Activated CD4-positive, alpha-beta T cell treated with anti-CD3 and anti-CD28 coated beads, Interleukin-2, amount 10 ng/mL, durations not matched to agents 7 days and 5 days (primary cell): ENCODE results near the gene CPEB3. TPM values are rescaled to one million over a fixed set of nuclear protein-coding genes. Genes with fewer than 3 reads are reported as not detected.
"Not testable (repeated sequence)": the region's sequence is repeated elsewhere in the genome, so short reads cannot be mapped to it uniquely, and the experiment has no call there.

Experiments
- CTCF ChIA-PET: fragments of 350-600 bp; sonication (Branson Sonifier 250); formaldehyde crosslinking; loops from one replicate; lab custom pipeline; 2021; ENCODE audit warnings: antibody characterized with exemption; lab: Charles Lee
- POLR2A ChIA-PET: fragments of 350-600 bp; sonication (Branson Sonifier 250); formaldehyde crosslinking; loops from one replicate; lab custom pipeline; 2021; ENCODE audit warnings: antibody characterized with exemption; lab: Charles Lee
- DNase-seq: peaks from one replicate; pipeline ENCODE4 v3.0.0-alpha.2; 2020
- H3K27ac Mint-ChIP-seq: one replicate; pipeline ENCODE4 v1.8.0; 2021; ENCODE audit warnings: mild to moderate bottlenecking, moderate library complexity, mixed read lengths
- H3K27me3 Mint-ChIP-seq: one replicate; pipeline ENCODE4 v1.8.0; 2021; ENCODE audit warnings: mixed read lengths
- H3K36me3 Mint-ChIP-seq: one replicate; pipeline ENCODE4 v1.8.0; 2021; ENCODE audit warnings: low read depth, mixed read lengths
- H3K4me1 Mint-ChIP-seq: one replicate; pipeline ENCODE4 v1.8.0; 2021; ENCODE audit warnings: mixed read lengths
- H3K4me3 Mint-ChIP-seq: one replicate; pipeline ENCODE4 v1.8.0; 2021; ENCODE audit warnings: mild to moderate bottlenecking, moderate library complexity, mixed read lengths
- H3K9me3 Mint-ChIP-seq: one replicate; pipeline ENCODE4 v1.8.0; 2021; ENCODE audit warnings: mixed read lengths
- total RNA-seq, 2 experiments: library from RNA; stranded (reverse); gene quantifications; one replicate each; pipeline ENCODE4 v1.2.3, GENCODE V29; 2021

Gene CPEB3
- total RNA-seq, 2 experiments from 2014 or later, result 2.2 to 2.6 TPM

DNA sequence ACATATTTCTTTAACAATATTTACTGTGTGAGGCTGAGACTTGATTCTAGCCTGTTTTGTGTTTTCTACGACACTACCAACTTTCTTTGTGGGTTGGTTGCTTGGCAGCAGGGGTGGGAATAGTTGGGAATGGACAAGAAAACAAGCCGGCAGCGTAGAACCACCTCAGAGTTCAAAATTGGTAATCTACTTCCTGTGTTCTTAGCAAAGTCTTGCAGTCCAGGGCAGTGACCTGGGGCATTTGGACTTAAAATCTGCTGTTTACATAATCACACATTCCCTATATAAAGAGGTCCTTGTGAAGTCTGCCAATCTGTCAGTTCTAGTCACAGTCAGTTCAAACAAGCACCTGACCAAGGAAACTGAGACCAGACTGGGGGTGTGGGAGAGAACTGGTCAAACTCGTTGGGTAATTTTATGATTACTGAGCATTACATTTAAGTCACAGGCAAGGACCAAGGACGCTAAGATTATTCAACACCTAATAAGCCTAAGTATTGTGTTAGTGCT lies 167.9 kb downstream of the CPEB3 start:
- no peak for DNase-seq
- Mint-ChIP-seq H3K36me3 (no peaks in the 10 kb centered on the region), H3K4me1 (no peaks in the 10 kb centered on the region), H3K4me3 (no peak overlapping the region), H3K27ac (no peak overlapping the region), H3K9me3 (no peaks in the 10 kb centered on the region), H3K27me3 (no peaks in the 10 kb centered on the region)
- CTCF ChIA-PET, result interaction anchor here (1.5 kb wide), 1 partner anchor 12 kb away, joined by 4 read pairs; no protein-coding TSS in a partner anchor
- POLR2A ChIA-PET, result no interaction called here

DNA sequence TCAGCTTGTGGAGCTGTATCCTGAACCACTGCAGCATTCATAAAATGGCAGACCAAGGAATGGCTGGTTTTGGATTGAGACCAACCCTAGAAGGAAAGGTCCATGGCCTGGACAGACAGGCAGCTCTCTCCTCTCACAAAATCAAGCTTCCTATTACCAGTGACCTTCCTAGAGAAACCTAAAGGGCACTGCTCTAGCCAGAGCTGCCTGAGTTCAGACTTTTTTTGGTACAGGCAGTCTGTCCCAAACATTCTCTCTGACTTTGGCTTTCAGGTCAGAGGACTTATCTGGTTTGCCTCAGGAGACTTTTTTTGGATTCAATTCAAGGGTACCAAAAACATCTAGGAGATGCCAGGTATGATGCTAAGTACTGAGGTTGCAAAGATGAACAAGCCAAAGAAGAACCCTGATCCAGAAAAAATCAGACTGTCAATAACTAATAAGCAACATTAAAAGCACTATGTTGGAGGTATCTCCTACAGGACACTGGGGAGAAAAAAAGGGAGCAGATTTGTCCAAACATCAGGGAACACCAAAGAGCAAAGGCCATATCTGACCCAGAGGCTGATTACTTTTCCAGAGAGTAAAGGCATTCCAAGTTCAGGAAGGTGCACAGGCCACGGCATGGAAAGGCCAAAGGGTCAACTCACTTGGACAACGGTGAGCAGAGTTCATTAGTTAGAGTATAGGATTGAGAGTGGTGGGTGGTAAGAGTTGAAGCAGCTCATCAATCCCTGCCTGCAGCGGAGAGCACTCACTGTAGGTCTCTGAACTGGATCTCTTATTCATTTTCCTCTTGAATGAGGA lies 169.0 kb downstream of the CPEB3 start:
- Mint-ChIP-seq H3K4me1 (no peaks in the 10 kb centered on the region), H3K36me3 (no peaks in the 10 kb centered on the region), H3K4me3 (no peak overlapping the region), H3K9me3 (no peaks in the 10 kb centered on the region), H3K27me3 (no peaks in the 10 kb centered on the region), H3K27ac (no peak overlapping the region)
- no peak for DNase-seq
- ChIA-PET POLR2A (no interaction called here), CTCF (interaction anchor here (0.5 kb wide), 1 partner anchor 90 kb away, joined by 7 read pairs; no protein-coding TSS in a partner anchor)

- Mint-ChIP-seq H3K4me3 (no peak overlapping the region), H3K9me3 (no peaks in the 10 kb centered on the region), H3K4me1 (no peaks in the 10 kb centered on the region), H3K36me3 (no peaks in the 10 kb centered on the region), H3K27me3 (no peaks in the 10 kb centered on the region), H3K27ac (no peak overlapping the region)
- ChIA-PET POLR2A (no interaction called here), CTCF (no interaction called here)
- no peak for DNase-seq
Observed at GRCh38 chr10:92119340-92119739, 171.5 kb downstream of the CPEB3 start.

GRCh38 chr10:92114917-92115316 lies 176.0 kb downstream of the CPEB3 start:
- H3K9me3 Mint-ChIP-seq, H3K4me1 Mint-ChIP-seq, H3K27me3 Mint-ChIP-seq, DNase-seq, CTCF ChIA-PET, H3K36me3 Mint-ChIP-seq, H3K4me3 Mint-ChIP-seq, H3K27ac Mint-ChIP-seq, POLR2A ChIA-PET: not testable (repeated sequence)

DNA sequence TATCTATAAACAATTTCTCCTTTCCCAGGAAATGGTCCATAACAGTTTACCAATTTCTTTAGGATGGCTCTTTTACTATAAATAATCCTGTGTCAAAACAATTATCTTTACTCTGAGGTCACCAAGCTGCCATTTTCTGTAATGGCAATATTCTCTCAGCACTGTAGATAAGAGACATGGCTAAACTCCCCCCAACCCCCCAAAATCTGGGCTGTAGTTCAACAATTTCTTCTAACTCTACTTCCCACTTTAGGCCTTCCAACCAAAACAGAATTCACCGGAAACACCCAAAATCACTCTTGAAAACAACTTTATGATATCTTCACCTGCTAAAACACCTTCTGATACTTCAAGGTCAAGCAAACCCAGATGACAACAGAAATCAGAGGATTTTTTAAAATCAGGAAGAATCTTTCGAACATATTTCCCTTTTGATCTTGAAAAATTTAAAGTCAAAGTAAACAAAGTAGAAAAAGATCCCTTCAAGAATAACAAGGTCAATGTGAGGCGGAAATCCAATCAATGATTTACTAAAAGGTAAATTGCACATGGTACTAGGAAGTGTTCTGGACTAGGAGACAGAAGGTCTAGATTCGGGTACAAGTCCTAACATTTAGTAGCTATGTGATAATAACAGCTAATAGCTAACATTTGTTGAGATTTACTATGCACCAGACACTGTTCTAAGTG lies 176.8 kb downstream of the CPEB3 start:
- H3K4me1 Mint-ChIP-seq, result no peaks in the 10 kb centered on the region
- ChIA-PET CTCF (no interaction called here), POLR2A (no interaction called here)
- no peaks in the 10 kb centered on the region for H3K9me3 Mint-ChIP-seq
- H3K27ac Mint-ChIP-seq, result no peak overlapping the region
- DNase-seq, result no peak
- H3K4me3 Mint-ChIP-seq, result no peak overlapping the region
- no peaks in the 10 kb centered on the region for H3K27me3 Mint-ChIP-seq
- no peaks in the 10 kb centered on the region for H3K36me3 Mint-ChIP-seq

- ChIA-PET CTCF (interaction anchor here (1.0 kb wide), 2 partner anchors 12 to 14 kb away, joined by 3 read pairs; no protein-coding TSS in a partner anchor), POLR2A (no interaction called here)
- Mint-ChIP-seq H3K27ac (no peak overlapping the region), H3K4me3 (no peak overlapping the region), H3K9me3 (no peaks in the 10 kb centered on the region), H3K4me1 (no peaks in the 10 kb centered on the region), H3K27me3 (no peaks in the 10 kb centered on the region), H3K36me3 (no peaks in the 10 kb centered on the region)
- DNase-seq, result no peak
Observed at GRCh38 chr10:92112462-92112861, 178.4 kb downstream of the CPEB3 start.

DNA sequence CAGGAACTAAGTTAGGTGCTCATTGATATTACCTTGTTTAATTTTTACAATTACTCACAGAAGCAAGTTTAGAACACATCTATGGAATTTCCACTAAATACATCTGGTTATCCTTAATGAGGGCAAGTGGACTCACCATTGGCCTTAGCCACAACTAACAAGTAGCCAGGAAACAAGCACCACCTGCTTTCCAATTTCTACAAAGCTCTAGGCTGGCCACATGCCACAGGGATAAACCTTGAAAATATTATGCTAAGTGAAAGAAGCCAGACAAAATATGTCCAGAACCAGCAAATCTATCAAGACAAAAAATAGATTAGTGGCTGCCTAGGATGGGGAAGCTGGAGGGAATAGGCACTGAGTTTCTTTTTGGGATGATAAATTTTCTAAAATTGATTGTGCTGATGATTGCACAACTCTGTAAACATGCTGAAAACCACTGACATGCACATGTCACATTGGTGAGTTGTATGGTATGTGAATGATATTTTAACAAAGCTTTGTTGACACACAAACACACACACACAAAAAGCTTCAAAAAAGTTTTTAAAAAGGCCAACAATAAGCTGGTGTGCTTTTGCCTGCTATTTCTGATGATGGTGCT lies 179.4 kb downstream of the CPEB3 start:
- no peaks in the 10 kb centered on the region for H3K27me3 Mint-ChIP-seq
- H3K4me1 Mint-ChIP-seq, result no peaks in the 10 kb centered on the region
- H3K9me3 Mint-ChIP-seq, result no peaks in the 10 kb centered on the region
- no peak overlapping the region for H3K4me3 Mint-ChIP-seq
- no peak for DNase-seq
- CTCF ChIA-PET, result interaction anchor here (0.9 to 1.4 kb wide), 2 partner anchors 13 to 20 kb away, joined by 3 to 4 read pairs; no protein-coding TSS in a partner anchor
- no peaks in the 10 kb centered on the region for H3K36me3 Mint-ChIP-seq
- H3K27ac Mint-ChIP-seq, result no peak overlapping the region
- POLR2A ChIA-PET, result no interaction called here

GRCh38 chr10:92110039-92110794 lies 180.7 kb downstream of the CPEB3 start:
- Mint-ChIP-seq H3K27me3 (no peaks in the 10 kb centered on the region), H3K9me3 (no peaks in the 10 kb centered on the region), H3K4me1 (no peaks in the 10 kb centered on the region), H3K27ac (no peak overlapping the region), H3K4me3 (no peak overlapping the region), H3K36me3 (no peaks in the 10 kb centered on the region)
- POLR2A ChIA-PET, result no interaction called here
- CTCF ChIA-PET, result interaction anchor here (0.5 to 1.5 kb wide), 4 partner anchors 9 to 212 kb away, joined by 3 to 8 read pairs (median 4); no protein-coding TSS in a partner anchor
- no peak for DNase-seq

GRCh38 chr10:92108747-92109146 lies 182.1 kb downstream of the CPEB3 start:
- H3K27me3 Mint-ChIP-seq, result no peaks in the 10 kb centered on the region
- H3K36me3 Mint-ChIP-seq, result no peaks in the 10 kb centered on the region
- no peaks in the 10 kb centered on the region for H3K9me3 Mint-ChIP-seq
- no peak overlapping the region for H3K4me3 Mint-ChIP-seq
- CTCF ChIA-PET, result interaction anchor here (0.6 kb wide), 2 partner anchors 196 to 298 kb away, joined by 3 to 4 read pairs; no protein-coding TSS in a partner anchor
- no peak for DNase-seq
- no peak overlapping the region for H3K27ac Mint-ChIP-seq
- POLR2A ChIA-PET, result no interaction called here
- no peaks in the 10 kb centered on the region for H3K4me1 Mint-ChIP-seq

- no peaks in the 10 kb centered on the region for H3K36me3 Mint-ChIP-seq
- H3K4me1 Mint-ChIP-seq, result no peaks in the 10 kb centered on the region
- no peak overlapping the region for H3K4me3 Mint-ChIP-seq
- no peaks in the 10 kb centered on the region for H3K27me3 Mint-ChIP-seq
- no peak overlapping the region for H3K27ac Mint-ChIP-seq
- no peaks in the 10 kb centered on the region for H3K9me3 Mint-ChIP-seq
- DNase-seq, result no peak
- ChIA-PET CTCF (no interaction called here), POLR2A (no interaction called here)
Observed at GRCh38 chr10:92108120-92108519, 182.8 kb downstream of the CPEB3 start.

DNA sequence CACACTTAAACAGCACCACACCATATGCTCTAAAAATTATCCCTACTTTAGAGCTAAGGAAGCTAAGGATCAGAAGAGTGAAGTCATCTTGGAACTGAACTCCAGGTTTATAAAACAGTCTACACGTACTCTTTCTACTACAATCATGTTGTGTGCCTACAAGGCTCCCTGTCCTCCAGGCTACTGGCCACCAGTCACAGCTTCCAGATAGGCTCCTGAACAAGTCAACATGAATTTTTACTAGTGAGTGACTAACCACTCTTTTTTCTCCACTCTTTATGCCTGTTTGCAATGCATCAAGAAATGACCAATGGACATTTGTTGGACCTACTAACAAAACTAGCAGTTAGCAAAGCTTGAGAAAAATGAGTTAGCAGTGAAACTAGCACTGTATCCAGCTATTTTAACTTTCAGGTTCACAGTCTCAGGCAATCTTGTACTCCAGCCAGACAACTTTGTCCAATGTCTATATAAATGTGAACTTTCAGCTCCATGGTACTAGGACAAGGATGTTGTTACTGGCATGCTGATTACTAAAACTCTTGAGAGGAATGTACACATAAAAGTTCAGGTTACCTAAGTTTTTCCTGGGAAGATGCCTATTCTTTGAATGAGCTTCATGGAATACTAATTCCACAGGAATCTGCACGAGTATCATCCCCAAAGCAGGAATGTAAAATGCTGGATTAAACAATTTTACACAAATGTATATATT lies 187.3 kb downstream of the CPEB3 start:
- ChIA-PET CTCF (interaction anchor here (0.7 to 1.4 kb wide), 5 partner anchors 16 to 197 kb away, joined by 3 to 5 read pairs (median 3); partner anchors contain the start of gene MARCHF5), POLR2A (no interaction called here)
- H3K4me3 Mint-ChIP-seq, result no peak overlapping the region
- H3K36me3 Mint-ChIP-seq, result no peaks in the 10 kb centered on the region
- H3K27ac Mint-ChIP-seq, result no peak overlapping the region
- no peak for DNase-seq
- H3K9me3 Mint-ChIP-seq, result no peaks in the 10 kb centered on the region
- H3K27me3 Mint-ChIP-seq, result no peaks in the 10 kb centered on the region
- H3K4me1 Mint-ChIP-seq, result peaks cover 16% of the 10 kb centered on the region
